Pulmonary artery endothelial cell (primary cell): ENCODE data around the gene PBXIP1. TPM values are rescaled to one million over a fixed set of nuclear protein-coding genes. Genes with fewer than 3 reads are reported as not detected.

Experiments used
- DNase-seq: peaks from one replicate; pipeline ENCODE4 v3.0.0-alpha.2; 2011; ENCODE audit warnings: low read depth, low spot score
- total RNA-seq: library from RNA; depleted of rRNA; stranded (reverse); fragments of >200 nt; gene quantifications from 2 replicates; pipeline ENCODE4 v1.2.3, GENCODE V29; 2014

Gene PBXIP1
- total RNA-seq, 1 donor from 2014 or later, result 78.0 TPM

DNA sequence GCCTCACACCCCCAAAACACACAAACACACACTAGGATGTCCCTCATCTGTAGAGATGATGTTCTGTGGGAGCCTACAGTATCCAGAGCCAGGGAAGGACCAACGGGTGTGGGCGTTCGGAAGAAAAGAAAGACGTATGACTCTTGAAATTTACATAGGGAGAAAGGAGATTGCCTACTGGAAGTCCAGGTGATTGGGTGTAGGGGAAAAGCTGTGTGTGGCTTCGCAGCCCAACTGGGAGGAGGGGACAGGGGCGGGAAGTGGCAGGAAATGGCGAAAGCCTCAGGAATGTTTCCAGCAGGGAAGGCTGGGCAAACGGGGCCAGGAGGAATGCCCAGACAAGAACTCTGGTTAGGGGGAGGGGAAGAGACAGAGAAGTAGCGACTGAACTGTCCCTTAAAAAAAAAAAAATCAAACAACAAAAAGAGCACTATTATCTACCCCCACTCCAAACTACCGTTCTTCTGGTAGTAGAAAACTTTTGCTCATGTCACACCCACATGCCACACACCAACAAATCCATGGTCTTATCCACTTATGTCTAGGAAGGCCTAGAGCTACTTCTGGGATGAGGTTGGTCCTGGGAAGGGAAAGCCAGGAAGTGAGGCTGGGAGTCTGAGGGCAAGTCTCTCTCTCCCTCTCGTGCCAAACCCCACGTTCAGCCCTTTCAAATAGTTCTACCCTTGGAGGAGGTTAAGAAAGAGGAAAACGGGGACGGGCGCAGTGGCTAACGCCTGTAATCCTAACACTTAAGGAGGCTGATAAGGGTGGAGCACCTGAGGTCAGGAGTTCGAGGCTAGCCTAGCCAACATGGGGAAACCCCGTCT lies 16.8 kb upstream of the PBXIP1 start:
- peak; percentile 92 for DNase-seq

- peak; percentile 47 for DNase-seq
These were observed 16.3 kb upstream of the PBXIP1 start for GRCh38 chr1:154972213-154972516.

DNA sequence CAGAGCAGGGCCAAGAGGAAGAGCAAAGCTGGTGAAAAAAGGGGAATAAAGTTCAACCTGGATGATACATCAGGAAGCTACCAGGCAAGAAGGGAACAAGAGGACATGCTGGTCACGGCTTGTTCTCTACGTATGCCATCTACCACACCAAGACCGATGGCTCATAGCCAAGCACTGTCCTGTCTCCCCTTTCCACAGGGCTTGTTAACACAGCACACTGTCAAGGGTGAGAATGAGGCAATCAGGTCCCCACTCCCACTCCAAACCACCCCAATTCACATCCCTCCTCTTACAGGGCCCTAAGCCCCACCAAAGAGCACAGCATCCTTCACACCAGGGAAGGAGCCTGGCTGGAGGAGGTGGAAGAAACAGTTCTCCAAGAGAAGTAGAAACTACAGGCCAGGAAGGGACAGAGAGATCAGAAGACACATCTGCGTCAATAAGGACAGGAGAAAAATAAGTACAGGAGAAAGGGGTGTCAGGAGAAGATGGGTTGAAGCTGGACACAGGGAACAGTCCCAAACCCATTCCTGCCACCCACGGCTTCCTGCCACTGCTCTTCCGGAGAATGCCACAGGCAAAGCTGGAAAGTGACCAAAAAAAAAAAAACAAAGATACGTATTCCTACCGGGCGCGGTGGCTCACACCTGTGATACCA lies 15.6 kb upstream of the PBXIP1 start:
- DNase-seq, result no peak

DNA sequence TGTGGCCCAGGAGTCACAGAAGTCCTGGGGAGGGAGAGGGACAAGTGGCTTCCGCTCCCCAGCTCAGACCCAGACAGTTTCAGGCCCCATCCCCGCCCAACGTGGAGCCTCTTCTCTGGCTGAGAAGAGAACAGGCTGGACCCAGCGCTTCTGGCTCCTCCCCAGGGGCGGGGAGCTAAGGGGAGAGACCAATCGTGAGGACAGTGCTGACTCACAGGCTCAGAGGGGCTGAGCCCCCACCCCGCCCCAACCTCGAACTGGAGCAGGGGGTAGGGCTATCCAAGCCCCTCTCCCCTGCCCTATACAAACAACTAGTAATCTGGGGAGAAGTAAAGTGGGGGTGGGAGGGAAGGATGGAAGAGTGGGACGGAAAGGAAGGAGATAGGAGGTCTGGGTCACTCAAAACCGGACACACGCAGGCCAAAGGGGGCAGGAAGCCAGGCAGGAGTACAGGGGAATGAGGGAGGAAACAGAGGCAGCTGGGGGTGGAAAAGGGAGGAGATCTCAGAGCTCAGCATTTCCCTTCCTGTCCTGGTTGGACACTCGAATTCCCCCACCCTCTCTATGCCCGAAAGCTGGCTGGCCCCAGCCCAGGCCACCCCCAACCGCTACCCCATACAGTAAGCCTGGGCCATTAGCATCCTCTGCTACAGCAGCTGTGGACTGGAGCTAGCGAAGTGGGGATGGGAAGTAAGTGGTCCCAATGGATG lies 14.9 kb upstream of the PBXIP1 start, which contains the start of gene SHC1:
TSS of gene SHC1 (minus strand) at position 117 of the 710 bp plus-strand sequence. CDS start 221 bp downstream, outside the sequence.
- peak; percentile 74 for DNase-seq

GRCh38 chr1:154969860-154970452 lies 14.1 kb upstream of the PBXIP1 start:
- no peak for DNase-seq

GRCh38 chr1:154969246-154969645 lies 13.3 kb upstream of the PBXIP1 start:
- DNase-seq, result no peak

DNA sequence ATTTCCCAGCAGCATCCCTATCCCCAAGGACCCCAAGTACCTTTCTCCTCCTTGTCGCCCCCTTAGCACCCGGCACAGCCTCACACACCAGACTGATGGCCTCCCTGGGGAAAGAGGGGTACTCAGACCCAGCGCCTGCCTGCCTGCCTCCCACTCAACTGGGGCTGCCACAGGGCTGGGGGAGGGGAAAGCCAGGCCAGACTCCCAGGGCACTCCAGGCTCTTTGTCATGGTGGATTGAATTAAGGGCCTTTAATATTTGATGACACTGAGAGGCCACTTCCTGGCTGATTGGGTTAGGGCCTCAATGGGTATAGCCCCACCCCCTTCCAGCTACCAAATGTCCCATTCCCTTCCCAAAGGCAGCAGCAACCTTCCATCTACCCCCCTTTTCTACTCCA lies 12.8 kb upstream of the PBXIP1 start:
- no peak for DNase-seq

- DNase-seq, result no peak
These were observed 11.5 kb upstream of the PBXIP1 start for GRCh38 chr1:154967331-154967950.

GRCh38 chr1:154966111-154966510 lies 10.2 kb upstream of the PBXIP1 start:
- no peak for DNase-seq

DNA sequence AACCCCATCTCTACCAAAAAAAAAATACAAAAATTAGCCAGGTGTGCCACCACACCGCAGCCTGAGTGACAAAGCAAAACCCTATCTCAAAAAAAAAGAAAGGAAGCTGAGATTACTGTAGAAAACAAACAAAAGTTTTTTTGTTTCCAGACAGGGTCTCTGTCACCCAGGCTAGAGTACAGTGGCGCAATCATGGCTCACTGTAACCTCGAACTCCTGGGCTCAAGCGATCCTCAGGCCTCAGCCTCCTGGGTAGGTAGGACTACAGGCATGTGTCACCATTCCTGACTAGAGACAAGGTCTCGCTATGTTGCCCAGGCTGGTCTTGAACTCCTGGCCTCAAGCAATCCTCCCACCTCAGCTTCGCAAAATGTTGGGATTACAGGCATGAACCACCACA lies 8.5 kb upstream of the PBXIP1 start:
- no peak for DNase-seq

DNA sequence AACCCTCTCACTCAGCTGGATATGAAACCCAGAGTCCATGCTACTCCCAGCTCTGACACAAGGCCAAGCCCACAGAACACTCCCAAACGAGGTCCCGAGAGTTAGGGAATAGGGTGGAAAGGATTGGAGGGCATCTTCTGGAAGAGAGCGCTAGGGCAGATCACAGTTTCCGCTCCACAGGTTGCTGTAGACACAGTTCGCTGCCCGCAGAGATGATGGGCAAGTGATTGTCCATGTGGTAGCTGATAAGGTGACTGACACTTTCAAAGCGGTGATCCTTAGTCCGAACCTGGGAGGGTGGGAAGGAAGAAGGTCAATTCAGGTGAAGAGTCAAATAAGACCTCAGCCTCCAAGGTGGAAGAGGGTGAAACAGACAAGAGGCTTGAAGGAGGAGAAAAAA lies 7.7 kb upstream of the PBXIP1 start:
- DNase-seq, result no peak

DNA sequence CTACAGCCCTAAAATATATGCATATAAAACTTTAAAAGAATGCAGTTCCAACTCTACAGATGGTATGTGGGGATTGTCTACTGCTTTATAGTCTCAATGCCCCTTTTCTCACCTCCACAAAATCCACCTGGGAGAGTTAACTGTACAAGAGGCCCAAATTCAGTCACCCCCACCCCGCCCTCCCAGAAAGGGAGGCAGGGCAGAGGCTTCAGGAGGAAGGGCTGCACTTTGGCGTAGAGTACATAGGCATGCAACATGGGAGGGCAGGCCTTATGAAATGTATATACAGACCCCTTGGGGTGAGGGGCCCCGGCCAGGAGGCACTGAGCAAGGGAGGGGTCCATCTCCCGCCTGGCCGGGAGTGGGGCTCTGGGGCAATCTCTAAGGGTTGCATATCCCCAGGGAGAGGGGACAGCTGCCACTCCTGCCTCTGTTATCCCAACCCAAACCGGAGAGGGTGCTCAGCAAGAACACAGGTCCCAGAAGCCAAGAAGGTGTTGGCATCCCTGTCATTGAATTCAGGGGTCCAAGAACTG lies 7.0 kb upstream of the PBXIP1 start:
- DNase-seq, result no peak

- DNase-seq, result no peak
These were observed 6.4 kb upstream of the PBXIP1 start for GRCh38 chr1:154962156-154962749.

DNA sequence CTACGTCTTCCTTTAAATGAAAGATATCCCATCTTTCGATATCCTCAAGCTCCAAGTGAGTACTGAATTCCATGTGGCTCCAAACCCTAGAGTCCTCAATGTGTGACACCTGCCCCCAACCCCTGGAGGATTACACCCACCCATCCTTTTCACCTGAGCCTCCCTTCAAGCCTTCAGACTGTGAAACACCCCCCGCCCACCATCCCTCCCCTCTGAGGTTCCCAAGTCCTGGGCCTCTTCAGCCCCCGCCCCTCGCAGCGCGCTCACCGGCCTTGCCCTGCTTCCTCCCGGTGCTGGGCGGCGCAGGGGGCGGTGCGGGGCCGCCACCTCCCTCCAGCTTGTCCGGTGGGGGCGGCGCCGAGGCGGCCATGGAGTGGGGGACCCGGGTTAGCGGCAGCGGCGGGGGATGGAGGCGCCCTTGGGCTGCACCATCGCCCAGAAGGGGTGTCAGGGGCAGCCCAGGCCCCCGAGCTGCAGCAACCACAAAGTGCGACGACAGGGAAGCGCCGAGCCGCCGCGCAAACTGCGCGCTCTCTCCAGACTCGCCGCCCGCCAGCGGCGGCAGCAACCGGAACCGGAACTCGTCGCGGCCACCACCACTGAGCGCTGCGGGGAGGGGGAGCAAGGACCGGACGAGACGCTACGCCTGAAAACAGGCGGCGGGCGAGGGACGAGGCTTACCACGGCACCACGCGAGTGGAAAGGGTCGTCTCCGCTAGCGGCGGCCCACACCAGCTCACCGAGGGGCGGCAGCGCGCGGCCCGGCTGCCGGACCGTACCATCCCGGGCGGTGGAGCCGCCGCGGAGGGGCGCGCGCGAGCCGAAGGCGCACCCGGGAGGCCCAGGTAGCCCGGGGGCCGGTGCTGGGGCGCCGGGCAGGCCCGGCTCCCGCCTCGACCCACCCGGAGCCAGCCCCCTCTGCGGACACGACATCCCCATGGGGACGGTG lies 5.6 kb upstream of the PBXIP1 start, which contains the start of gene PYGO2:
TSS of gene PYGO2 (minus strand) at position 576 of the 949 bp plus-strand sequence. CDS start at position 370, 206 bp downstream.
- peak; percentile 22 for DNase-seq

- no peak for DNase-seq
These were observed 4.7 kb upstream of the PBXIP1 start for GRCh38 chr1:154960446-154961136.

DNA sequence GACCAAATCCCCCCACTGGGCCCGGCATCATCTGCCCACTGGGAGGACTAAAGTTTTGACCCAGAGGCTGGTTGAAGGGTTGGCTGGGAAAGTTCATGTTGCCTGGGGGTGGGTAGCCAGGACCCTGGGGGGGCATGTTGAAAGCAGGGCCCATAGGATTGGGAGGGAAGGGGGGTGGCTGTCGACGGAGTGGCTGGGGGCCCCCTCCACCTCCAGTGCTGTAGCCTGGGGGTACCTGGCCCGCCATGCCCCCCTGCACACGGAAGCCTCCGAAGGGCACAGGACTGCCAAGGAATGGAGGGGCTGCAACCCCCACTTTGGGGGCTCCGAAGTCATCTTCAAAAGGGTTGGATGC lies 3.5 kb upstream of the PBXIP1 start:
- DNase-seq, result no peak

GRCh38 chr1:154958681-154959425 lies 3.0 kb upstream of the PBXIP1 start:
- DNase-seq, result no peak

DNA sequence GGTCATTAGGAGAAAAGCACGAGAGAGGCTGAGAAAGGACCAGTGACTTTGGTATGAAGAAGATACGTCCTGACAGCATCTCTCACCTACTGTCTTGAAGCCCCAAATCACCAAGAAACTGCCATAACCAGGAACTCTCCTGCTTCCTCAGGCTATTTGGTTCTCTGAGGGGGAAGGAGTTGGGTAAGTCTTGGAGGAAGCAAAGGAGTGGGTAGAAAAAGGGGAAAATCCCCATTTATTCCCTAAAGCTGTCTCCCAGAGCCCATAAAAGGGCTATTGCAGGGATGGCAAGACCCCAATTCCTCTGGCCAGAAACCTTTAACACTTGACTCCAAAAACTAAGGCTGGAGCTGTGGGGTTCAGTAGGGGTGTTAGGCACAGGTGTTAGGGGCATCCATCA lies 2.1 kb upstream of the PBXIP1 start:
- no peak for DNase-seq
